Activated naive CD4-positive, alpha-beta T cell treated with anti-CD3 and anti-CD28 coated beads, Interleukin-2, amount 50 U/mL, for 16 hours (primary cell): ENCODE results near the gene MYBPH.

ENCODE experiments used
- DNase-seq: peaks from one replicate; pipeline ENCODE4 v3.0.0-alpha.2; 2020

MYBPH gene

GRCh38 chr1:203146537-203146936 is 29.1 kb downstream of the MYBPH start:
- DNase-seq, result no peak

GRCh38 chr1:203146042-203146369 is 29.6 kb downstream of the MYBPH start:
- DNase-seq, result no peak

- no peak for DNase-seq
Measured at GRCh38 chr1:203145321-203146041, 30.1 kb downstream of the MYBPH start.

- no peak for DNase-seq
Measured at GRCh38 chr1:203144661-203145060, 31.0 kb downstream of the MYBPH start.

- DNase-seq, result no peak
Measured at GRCh38 chr1:203143641-203144040, 32.0 kb downstream of the MYBPH start.

GRCh38 chr1:203142684-203143408 is 32.8 kb downstream of the MYBPH start:
- no peak for DNase-seq

- DNase-seq, result no peak
Measured at GRCh38 chr1:203142124-203142523, 33.5 kb downstream of the MYBPH start.

- DNase-seq, result no peak
Measured at GRCh38 chr1:203140743-203141520, 34.7 kb downstream of the MYBPH start.

GRCh38 chr1:203139976-203140475 is 35.6 kb downstream of the MYBPH start:
- DNase-seq, result no peak

GRCh38 chr1:203138066-203138465 is 37.6 kb downstream of the MYBPH start:
- no peak for DNase-seq

- DNase-seq, result no peak
Measured at GRCh38 chr1:203137324-203137723, 38.3 kb downstream of the MYBPH start.

GRCh38 chr1:203136409-203137042 is 39.1 kb downstream of the MYBPH start:
- no peak for DNase-seq

- no peak for DNase-seq
Measured at GRCh38 chr1:203135636-203136305, 39.9 kb downstream of the MYBPH start.

- no peak for DNase-seq
Measured at GRCh38 chr1:203133970-203134725, 41.5 kb downstream of the MYBPH start.

GRCh38 chr1:203131548-203132200 is 44.0 kb downstream of the MYBPH start:
- no peak for DNase-seq

GRCh38 chr1:203130358-203130985 is 45.2 kb downstream of the MYBPH start:
- no peak for DNase-seq

GRCh38 chr1:203129501-203130231 is 46.0 kb downstream of the MYBPH start:
- no peak for DNase-seq

GRCh38 chr1:203128716-203129500 is 46.7 kb downstream of the MYBPH start:
- no peak for DNase-seq

- DNase-seq, result no peak
Measured at GRCh38 chr1:203128431-203128715, 47.3 kb downstream of the MYBPH start.
